ENCODE data around the gene TMEM161B.

- TF ChIP-seq POU2F2 (IDR thresholded peaks at IDR 0.05; ENCODE audit: low read depth, low read length): no peak
- TF ChIP-seq POLR2A (IDR thresholded peaks at IDR 0.05; ENCODE audit: low read depth, low read length): no peak
Measured at GRCh38 chr5:88154891-88155290, 113.8 kb downstream of the TMEM161B start.

Measured in GM12891 (cell line).